Myocyte (in vitro differentiated cells): ENCODE results near the gene PLXDC1. TPM values are rescaled to one million over a fixed set of nuclear protein-coding genes. Genes with fewer than 3 reads are reported as not detected.
"Not testable (repeated sequence)": the region's sequence is repeated elsewhere in the genome, so short reads cannot be mapped to it uniquely, and the experiment has no call there.

ENCODE experiments used
- DNase-seq: peaks from one replicate; pipeline ENCODE4 v3.0.0-alpha.2; 2012; ENCODE audit warnings: low read depth
- total RNA-seq: library from RNA; depleted of rRNA; stranded (reverse); fragments of >200 nt; gene quantifications from 2 replicates; pipeline ENCODE4 v1.2.3, GENCODE V29; 2014

Gene PLXDC1
- total RNA-seq, 1 donor from 2014 or later: 49.7 TPM

DNA sequence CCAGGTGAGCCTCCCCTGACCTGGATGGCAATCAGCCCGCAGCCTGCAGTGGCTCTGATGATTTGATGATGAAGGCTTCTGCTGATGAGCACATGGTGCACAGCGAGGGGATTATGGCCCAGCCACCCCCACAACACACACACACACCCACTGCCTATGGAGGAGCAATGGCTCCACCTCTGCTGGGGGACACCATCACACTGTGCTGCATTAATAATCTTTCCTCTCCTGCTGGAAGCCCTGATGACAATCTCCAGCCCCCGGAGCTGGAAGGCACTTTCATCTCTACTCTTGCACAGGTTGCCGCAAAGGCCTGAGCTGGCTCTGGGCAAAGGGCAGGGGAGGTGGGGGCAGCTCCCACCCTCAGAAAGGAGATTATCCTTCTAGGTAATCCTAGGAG lies 79.9 kb downstream of the PLXDC1 start:
- DNase-seq: no peak

DNA sequence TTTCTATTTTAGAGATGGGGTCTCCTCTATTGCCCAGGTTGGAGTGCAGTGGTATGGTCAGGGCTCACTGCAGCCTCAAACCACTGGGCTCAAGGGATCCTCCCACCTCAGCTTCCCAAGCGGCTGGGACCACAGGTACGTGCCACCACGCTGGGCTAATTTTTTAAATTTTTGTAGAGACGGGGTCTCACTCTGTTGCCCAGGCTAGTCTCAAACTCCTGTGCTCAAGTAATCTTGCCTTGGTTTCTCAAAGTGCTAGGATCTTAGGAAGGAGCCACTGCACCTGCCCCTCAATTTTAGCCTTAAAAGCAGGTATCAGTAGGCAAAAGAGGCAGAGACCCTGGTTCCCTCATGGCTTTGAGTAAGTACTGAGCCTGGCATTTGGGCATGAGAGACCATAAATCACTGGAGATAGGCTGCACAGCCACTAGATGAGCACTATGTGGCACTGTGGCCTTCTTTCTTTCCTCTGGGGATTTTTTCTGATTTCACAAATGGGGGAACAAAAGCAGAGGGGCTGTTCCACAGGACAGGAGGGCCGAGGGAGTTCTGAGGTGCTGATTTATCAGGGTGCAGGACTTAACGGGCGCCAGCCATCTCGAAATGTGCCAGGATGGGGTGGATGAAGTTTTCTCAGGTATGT lies 82.2 kb downstream of the PLXDC1 start:
- DNase-seq: peak; percentile 75

DNA sequence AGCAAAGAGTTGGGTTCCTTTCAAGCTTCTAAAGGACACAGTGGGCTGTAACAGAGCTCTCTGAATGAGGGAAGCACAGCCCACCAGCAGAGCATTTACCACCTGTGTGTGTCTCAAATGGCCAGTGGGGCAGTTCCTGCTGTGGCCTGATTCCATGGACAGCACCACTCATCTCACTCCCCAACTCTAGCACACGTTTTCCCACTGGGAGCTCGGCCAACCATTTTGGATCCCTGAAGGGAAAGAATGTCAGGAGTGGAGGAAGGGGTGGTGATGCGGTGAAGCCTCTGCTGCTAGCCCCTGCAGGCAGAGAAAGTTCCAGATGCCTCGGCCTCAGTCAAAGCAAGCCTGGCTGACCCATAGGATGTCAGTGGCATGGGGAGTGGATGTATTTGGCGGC lies 86.6 kb downstream of the PLXDC1 start:
- peak; percentile 64 for DNase-seq

GRCh38 chr17:39064374-39064773 lies 87.1 kb downstream of the PLXDC1 start:
- DNase-seq: peak; percentile 94

DNA sequence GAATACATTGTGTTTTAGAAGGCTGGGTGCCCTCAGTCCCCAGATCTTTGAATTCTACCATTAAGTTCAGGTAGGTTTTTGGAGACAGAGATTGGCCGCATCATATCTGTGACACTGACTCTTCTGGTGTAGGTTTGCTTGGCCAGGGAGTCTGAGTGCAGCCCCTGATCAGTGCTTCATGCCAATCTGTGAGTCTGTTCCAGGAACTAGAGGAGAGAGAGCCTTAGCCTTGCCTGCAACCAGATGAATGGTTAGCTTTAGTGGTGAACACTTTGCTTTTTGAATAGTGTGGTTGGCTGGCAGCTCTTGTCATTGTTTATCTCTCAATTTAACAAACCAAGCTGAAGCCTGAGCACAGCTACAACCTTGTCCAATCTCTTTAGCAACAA lies 87.8 kb downstream of the PLXDC1 start:
- no peak for DNase-seq

DNA sequence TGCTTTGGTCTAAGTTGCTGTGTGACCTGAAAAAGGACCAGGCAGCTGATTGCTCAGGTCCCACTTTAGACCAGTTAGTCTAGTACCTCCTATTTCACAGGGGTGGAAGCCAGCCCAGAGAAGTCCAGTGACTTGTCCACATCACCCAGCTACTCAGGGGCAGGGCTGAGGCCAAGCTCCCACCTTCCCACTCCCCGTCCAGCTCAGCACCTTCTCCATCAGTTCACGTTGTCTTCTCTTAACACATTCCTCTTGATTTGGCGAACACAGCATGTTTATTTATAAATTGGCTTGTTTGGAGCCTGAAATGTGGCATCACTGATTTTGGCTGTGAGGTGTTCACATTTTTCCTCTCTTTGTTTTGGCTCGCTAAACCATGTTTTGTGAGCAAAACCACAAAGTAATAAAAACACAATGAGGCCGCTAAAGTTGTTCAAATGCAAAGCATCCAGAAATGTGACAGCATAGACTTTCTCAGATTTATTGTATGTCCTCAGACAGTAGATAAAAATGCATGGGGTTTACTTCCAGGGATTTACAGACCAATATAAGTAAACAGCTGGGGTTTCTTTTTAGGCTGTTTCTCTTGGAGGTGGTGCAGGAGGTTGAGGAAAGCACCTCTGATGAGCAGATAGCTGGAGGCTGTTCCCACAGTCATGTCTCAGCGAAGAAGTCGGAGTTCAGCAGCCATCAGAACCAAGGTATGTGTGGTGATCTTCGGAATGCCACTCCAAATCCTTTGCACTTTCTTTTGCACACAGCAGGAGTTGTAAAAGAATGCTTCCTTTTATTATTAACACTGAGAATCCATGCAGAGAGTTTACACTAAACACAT lies 88.4 kb downstream of the PLXDC1 start:
- DNase-seq: no peak

- no peak for DNase-seq
Measured at GRCh38 chr17:39058524-39058923, 92.9 kb downstream of the PLXDC1 start.

DNA sequence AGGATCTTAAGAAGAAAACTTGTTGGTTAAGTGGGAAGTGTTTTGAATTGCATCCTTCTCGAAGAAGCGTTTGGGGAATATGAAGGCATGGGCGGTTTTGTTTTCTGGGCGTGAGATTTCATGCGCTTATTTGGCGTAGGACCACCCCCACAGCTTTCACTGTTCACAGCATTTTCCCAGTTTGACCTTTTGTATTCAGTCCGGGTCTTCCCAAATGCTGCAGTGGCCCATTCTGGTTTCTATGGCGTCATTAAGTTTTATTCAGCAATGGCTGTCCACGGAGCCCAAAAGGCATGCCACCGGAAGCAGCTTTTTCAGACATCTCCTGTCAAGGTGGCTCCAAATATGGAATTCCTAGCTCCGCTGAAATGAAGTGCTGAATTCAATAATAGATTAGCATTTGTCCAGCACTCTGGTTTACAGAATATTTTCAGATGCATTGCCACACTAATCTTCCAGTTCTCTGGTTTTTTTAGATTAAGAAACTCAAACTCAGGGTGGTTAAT lies 93.7 kb downstream of the PLXDC1 start:
- DNase-seq: no peak

- DNase-seq: no peak
Measured at GRCh38 chr17:39054111-39054645, 97.3 kb downstream of the PLXDC1 start.

GRCh38 chr17:39052423-39052822 lies 99.0 kb downstream of the PLXDC1 start:
- not testable (repeated sequence) for DNase-seq

GRCh38 chr17:39051001-39051585 lies 100.3 kb downstream of the PLXDC1 start:
- peak; percentile 18 for DNase-seq

DNA sequence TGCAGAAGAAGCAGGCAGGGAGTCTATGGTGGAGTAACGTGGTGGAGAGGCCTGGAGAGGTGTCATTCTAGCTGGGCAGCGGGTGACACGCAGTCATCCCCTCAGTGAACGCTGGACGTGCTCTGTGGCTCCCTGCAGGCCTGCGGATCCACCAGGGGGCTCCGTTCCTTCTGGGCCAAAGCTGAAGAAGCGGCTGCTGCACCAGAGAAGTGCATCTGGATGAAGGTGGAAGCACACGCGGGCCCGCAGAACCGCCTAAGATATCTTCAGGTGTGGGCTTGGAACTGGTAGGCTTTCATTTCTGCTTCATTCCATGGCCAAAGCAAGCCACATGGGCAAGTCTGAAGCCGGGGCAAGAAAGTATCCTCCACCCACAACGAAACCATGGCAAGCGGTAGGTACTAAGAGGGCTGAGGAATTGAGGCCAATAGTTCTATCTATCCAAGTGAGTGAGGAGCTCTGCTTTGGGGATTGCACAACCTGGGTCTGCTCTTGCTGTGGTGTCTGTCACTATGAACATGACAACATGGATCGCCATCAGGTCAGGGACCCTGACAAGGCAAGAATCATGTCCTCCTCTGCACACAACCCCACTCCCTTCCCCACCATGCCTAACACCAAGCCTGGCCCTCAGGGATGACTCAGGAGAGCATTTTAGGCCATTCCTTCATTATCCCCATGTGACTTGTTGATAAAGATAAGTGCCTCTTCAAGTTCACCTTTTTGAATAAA lies 105.3 kb downstream of the PLXDC1 start:
- DNase-seq: no peak

DNA sequence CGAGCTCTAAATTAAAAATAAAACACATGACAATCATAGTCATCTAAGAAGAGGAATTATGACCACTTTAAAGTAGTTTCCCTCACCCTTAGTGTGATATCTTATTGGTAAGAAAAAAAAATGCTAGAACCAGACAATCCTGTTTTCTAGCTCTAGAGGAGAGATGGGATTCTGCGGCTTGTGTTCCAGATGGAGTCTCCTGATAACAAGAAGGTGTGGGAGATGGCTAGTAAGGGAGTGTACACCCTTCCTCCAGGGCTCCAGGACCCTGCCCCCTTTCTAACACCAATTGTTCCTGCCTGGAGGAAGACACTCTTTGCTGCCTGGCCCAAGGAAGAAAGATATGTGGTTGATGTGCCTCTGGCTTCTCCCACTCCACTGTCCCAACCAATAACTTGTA lies 115.4 kb downstream of the PLXDC1 start:
- DNase-seq: no peak

- not testable (repeated sequence) for DNase-seq
Measured at GRCh38 chr17:39035578-39035977, 115.9 kb downstream of the PLXDC1 start.

GRCh38 chr17:39028690-39029089 lies 122.7 kb downstream of the PLXDC1 start:
- no peak for DNase-seq

DNA sequence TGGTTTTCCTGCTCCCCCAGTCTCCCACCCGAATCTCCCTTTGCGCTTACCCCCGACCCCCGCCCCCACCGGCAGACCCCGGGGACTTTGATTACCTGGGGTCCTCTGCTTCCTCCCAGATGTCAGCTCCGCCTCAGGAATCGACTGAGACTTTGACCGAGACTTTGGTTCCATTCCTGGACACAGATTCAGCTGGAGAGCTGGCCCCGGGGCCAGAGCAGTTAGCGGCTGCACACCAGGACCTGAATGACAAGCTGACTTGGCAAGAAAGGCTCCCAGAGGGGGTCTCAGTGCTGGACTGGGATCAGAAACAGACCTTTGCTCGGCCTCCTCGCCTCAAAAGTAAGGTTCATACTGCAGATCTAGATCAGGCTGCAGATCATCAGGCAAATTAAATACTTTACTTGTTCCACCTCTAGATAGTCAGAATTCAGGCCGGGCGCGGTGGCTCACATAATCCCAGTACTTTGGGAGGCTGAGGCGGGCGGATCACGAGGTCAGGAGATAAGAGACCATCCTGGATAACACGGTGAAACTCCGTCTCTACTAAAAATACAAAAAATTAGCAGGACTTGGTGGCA lies 123.9 kb downstream of the PLXDC1 start:
- no peak for DNase-seq

DNA sequence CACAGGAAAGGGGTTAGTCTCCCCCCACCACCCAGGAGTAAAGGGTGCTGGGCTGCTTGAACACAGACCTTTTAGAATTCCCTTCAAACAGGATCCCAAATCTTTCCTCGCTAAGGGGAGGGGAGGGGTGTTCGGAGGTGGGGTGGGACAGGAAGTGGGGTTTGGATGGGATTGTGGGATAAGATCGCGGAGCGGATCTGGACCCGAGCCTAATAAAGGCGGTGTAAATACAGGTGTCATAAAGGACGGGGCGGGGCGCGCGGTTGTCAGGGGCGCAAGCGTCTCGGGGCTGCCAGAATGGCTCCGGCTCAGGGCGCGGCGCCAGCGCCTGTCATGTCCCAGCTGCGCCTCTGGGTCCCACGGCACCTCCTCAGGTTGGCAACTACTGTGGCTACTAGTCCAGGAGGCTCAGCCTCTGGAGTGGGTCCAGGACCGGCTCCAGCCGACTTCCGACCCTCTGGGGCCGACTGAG lies 124.4 kb downstream of the PLXDC1 start:
- DNase-seq: peak; percentile 60

GRCh38 chr17:39026346-39026745 lies 125.1 kb downstream of the PLXDC1 start:
- DNase-seq: not testable (repeated sequence)

- DNase-seq: no peak
Measured at GRCh38 chr17:39022924-39023323, 128.5 kb downstream of the PLXDC1 start.

- not testable (repeated sequence) for DNase-seq
Measured at GRCh38 chr17:39020037-39020436, 131.4 kb downstream of the PLXDC1 start.
